ENCODE data around the gene FAM98B. TPM values are rescaled to one million over a fixed set of nuclear protein-coding genes. Genes with fewer than 3 reads are reported as not detected.

FAM98B gene
- total and polyA plus RNA-seq, 9 of the 15 experiments (the other 6 are each of a cell fraction or from before 2014, with no cell fraction given): 3.1 to 42.0 (median 9.4) TPM

GRCh38 chr15:38414357-38414756 lies 39.6 kb upstream of the FAM98B start (continued):
- no peak for TF ChIP-seq ZBTB40 (IDR thresholded peaks at IDR 0.05)
- no peak for TF ChIP-seq ZBTB40 (CRISPR knock-in tag; IDR thresholded peaks at IDR 0.05)
- TF ChIP-seq, protein P1, sequence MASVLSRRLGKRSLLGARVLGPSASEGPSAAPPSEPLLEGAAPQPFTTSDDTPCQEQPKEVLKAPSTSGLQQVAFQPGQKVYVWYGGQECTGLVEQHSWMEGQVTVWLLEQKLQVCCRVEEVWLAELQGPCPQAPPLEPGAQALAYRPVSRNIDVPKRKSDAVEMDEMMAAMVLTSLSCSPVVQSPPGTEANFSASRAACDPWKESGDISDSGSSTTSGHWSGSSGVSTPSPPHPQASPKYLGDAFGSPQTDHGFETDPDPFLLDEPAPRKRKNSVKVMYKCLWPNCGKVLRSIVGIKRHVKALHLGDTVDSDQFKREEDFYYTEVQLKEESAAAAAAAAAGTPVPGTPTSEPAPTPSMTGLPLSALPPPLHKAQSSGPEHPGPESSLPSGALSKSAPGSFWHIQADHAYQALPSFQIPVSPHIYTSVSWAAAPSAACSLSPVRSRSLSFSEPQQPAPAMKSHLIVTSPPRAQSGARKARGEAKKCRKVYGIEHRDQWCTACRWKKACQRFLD (CRISPR knock-in tag; IDR thresholded peaks at IDR 0.05): no peak
- no peak for TF ChIP-seq TFAM (CRISPR knock-in tag; conservative IDR thresholded peaks at IDR 0.05)
- TF ChIP-seq MTA3 (IDR thresholded peaks at IDR 0.05; ENCODE audit: borderline replicate concordance): no peak
- no peak for TF ChIP-seq HMGN3 (IDR thresholded peaks at IDR 0.05; ENCODE audit: borderline replicate concordance, extremely low read depth, insufficient read length, low read depth, low read length)
- TF ChIP-seq PHF20 (IDR thresholded peaks at IDR 0.05; ENCODE audit: partially characterized antibody): no peak
